ENCODE data around the gene PACRG. TPM values are rescaled to one million over a fixed set of nuclear protein-coding genes. Genes with fewer than 3 reads are reported as not detected.

PACRG gene
- polyA plus RNA-seq, 2 of the 4 experiments (the other 2 are of a cell fraction), result 0.14 to 0.30 TPM

GRCh38 chr6:162999575-163000285 lies 272.0 kb downstream of the PACRG start:
- FAIRE-seq (no peak), DNase-seq (ENCODE audit: low read depth in 1 of 2, low spot score in 1 of 2) (no peak), ATAC-seq (no peak)
- no peaks in the 10 kb centered on the region for H3K9me3 ChIP-seq
- H3K4me3 ChIP-seq, result no peak overlapping the region
- TF ChIP-seq EHF (CRISPR knock-in tag; IDR thresholded peaks at IDR 0.05) (no peak), HDAC2 (IDR thresholded peaks at IDR 0.05) (no peak), HOXB13 (CRISPR knock-in tag; IDR thresholded peaks at IDR 0.05; ENCODE audit: low read depth) (no peak), CBX2 (IDR thresholded peaks at IDR 0.05; ENCODE audit: borderline replicate concordance, low read depth) (no peak), PBX3 (IDR thresholded peaks at IDR 0.05) (no peak), CEBPB (IDR thresholded peaks at IDR 0.05) (no peak), ELK1 (IDR thresholded peaks at IDR 0.05; ENCODE audit: low read depth, low read length) (no peak), KDM5A (IDR thresholded peaks at IDR 0.05) (no peak), USF2 (IDR thresholded peaks at IDR 0.05) (no peak), POLR2AphosphoS2 (conservative IDR thresholded peaks at IDR 0.05; ENCODE audit: low read length) (no peak), GATA3 (IDR thresholded peaks at IDR 0.05; ENCODE audit: borderline replicate concordance) (no peak), E2F6 (IDR thresholded peaks at IDR 0.05; ENCODE audit: borderline replicate concordance, low read depth) (no peak), ESRRA (IDR thresholded peaks at IDR 0.05; ENCODE audit: borderline replicate concordance, low read length) (no peak), ZFP36 (IDR thresholded peaks at IDR 0.05; ENCODE audit: borderline replicate concordance, partially characterized antibody) (no peak), BCL3 (IDR thresholded peaks at IDR 0.05) (no peak), EHMT2 (IDR thresholded peaks at IDR 0.05; ENCODE audit: low read depth) (no peak), RFX5 (IDR thresholded peaks at IDR 0.05) (no peak), ATOH8 (CRISPR knock-in tag; IDR thresholded peaks at IDR 0.05; ENCODE audit: low read depth) (no peak), POLR2A (IDR thresholded peaks at IDR 0.05; ENCODE audit: low read length) (no peak), CBX8 (IDR thresholded peaks at IDR 0.05) (no peak)
- ChIA-PET POLR2A (no interaction called here), CTCF (no interaction called here)
- H3K4me1 ChIP-seq, result no peaks in the 10 kb centered on the region
- WGBS (ENCODE audit: missing lambda C conversion rate), result 35% methylated on average over 5 of the region's 5 CpGs
- H3K4me2 ChIP-seq, result no peak overlapping the region
- no peak overlapping the region for H3K27ac ChIP-seq

GRCh38 chr6:163001330-163001729 lies 273.6 kb downstream of the PACRG start:
- ChIA-PET POLR2A (no interaction called here), CTCF (no interaction called here)
- Histone ChIP-seq H3K4me3 (no peak overlapping the region), H3K4me2 (no peak overlapping the region), H3K9me3 (no peaks in the 10 kb centered on the region), H3K27ac (no peak overlapping the region), H3K4me1 (no peaks in the 10 kb centered on the region)
- 14% methylated on average over 3 of the region's 3 CpGs for WGBS (ENCODE audit: missing lambda C conversion rate)
- ATAC-seq, result no peak
- no peak for FAIRE-seq
- DNase-seq (ENCODE audit: low read depth in 1 of 2, low spot score in 1 of 2), result no peak
- TF ChIP-seq NR3C1 (IDR thresholded peaks at IDR 0.05) (no peak), ELK1 (IDR thresholded peaks at IDR 0.05; ENCODE audit: low read depth, low read length) (no peak), RNF2 (IDR thresholded peaks at IDR 0.05; ENCODE audit: borderline replicate concordance, low read depth) (no peak), HMGXB4 (CRISPR knock-in tag; IDR thresholded peaks at IDR 0.05; ENCODE audit: borderline replicate concordance) (no peak), HEYL (CRISPR knock-in tag; IDR thresholded peaks at IDR 0.05) (no peak), SREBF2 (IDR thresholded peaks at IDR 0.05) (no peak), NFE2L2 (conservative IDR thresholded peaks at IDR 0.05; ENCODE audit: low read length) (no peak), JUN (IDR thresholded peaks at IDR 0.05) (no peak), ZFP36 (IDR thresholded peaks at IDR 0.05; ENCODE audit: borderline replicate concordance, partially characterized antibody) (no peak), USF2 (IDR thresholded peaks at IDR 0.05) (no peak), CBX2 (IDR thresholded peaks at IDR 0.05; ENCODE audit: borderline replicate concordance, low read depth) (no peak), FOSB (CRISPR knock-in tag; IDR thresholded peaks at IDR 0.05) (no peak)
